Loucy (cell line): ENCODE results near the gene GATA3.

Experiments
- H2AFZ ChIP-seq: fragments of 200-600 bp; sonication (generic); 2 replicates; pipeline ENCODE4 v1.6.0; 2016; ENCODE audit warnings: antibody characterized with exemption, mild to moderate bottlenecking, low read length, moderate library complexity
- H3F3A ChIP-seq: fragments of 200-600 bp; 2 replicates; pipeline ENCODE4 v1.6.0; 2016; ENCODE audit warnings: antibody characterized with exemption, low read depth, mild to moderate bottlenecking
- H3K27me3 ChIP-seq: fragments of 200-600 bp; sonication (generic); 2 replicates; pipeline ENCODE4 v1.6.1; 2014; ENCODE audit warnings: low read length, mild to moderate bottlenecking; ENCODE audit not compliant: insufficient read depth, poor library complexity, severe bottlenecking
- H3K36me3 ChIP-seq: fragments of 200-600 bp; sonication (generic); 2 replicates; pipeline ENCODE4 v1.6.1; 2016; ENCODE audit warnings: low read length; ENCODE audit not compliant: insufficient read depth
- H3K4me1 ChIP-seq: fragments of 200-600 bp; sonication (generic); 2 replicates; pipeline ENCODE4 v1.5.1; 2014; ENCODE audit warnings: low read length, mild to moderate bottlenecking; ENCODE audit not compliant: insufficient read depth, poor library complexity, severe bottlenecking
- H3K4me2 ChIP-seq: fragments of 200-600 bp; sonication (generic); 2 replicates; pipeline ENCODE4 v1.6.0; 2014; ENCODE audit warnings: antibody characterized with exemption, low read length, low read depth, mild to moderate bottlenecking; ENCODE audit not compliant: poor library complexity, severe bottlenecking
- H3K4me3 ChIP-seq: fragments of 200-600 bp; sonication (generic); 2 replicates; pipeline ENCODE4 v1.5.1; 2014; ENCODE audit warnings: low read length, mild to moderate bottlenecking, mixed read lengths; ENCODE audit not compliant: poor library complexity, severe bottlenecking
- H3K79me2 ChIP-seq: fragments of 200-600 bp; sonication (generic); 2 replicates; pipeline ENCODE4 v1.6.1; 2014; ENCODE audit warnings: low read length; ENCODE audit not compliant: insufficient read depth
- H3K9ac ChIP-seq: fragments of 200-600 bp; sonication (generic); 2 replicates; pipeline ENCODE4 v1.6.0; 2014; ENCODE audit warnings: mild to moderate bottlenecking, low read depth, low read length, moderate library complexity; ENCODE audit not compliant: poor library complexity, severe bottlenecking
- H3K9me2 ChIP-seq: fragments of 200-600 bp; sonication (generic); replicated peaks from 2 replicates; pipeline ENCODE4 v1.6.1; 2016; ENCODE audit warnings: low read depth, low read length, mixed read lengths
- H3K9me3 ChIP-seq: fragments of 200-600 bp; sonication (generic); 2 replicates; pipeline ENCODE4 v1.6.1; 2014; ENCODE audit warnings: mild to moderate bottlenecking, antibody characterized with exemption, low read length, low read depth; ENCODE audit not compliant: insufficient read depth
- H4K20me1 ChIP-seq: fragments of 200-600 bp; sonication (generic); 2 replicates; pipeline ENCODE4 v1.6.0; 2014; ENCODE audit warnings: antibody characterized with exemption, low read length, mild to moderate bottlenecking; ENCODE audit not compliant: insufficient read depth, poor library complexity, severe bottlenecking
- EZH2phosphoT487 ChIP-seq: fragments of 200-600 bp; IDR thresholded peaks from 2 replicates; pipeline ENCODE4 v1.6.1; 2018; ENCODE audit warnings: antibody characterized with exemption, mild to moderate bottlenecking, moderate library complexity, borderline replicate concordance
- TF ChIP-seq, protein P1 (sequence below): fragments of 200-600 bp; sonication (generic); conservative IDR thresholded peaks from 2 replicates; pipeline ENCODE4 v1.5.1; 2014; ENCODE audit warnings: mild to moderate bottlenecking, antibody characterized with exemption, low read length

The GATA3 gene

DNA sequence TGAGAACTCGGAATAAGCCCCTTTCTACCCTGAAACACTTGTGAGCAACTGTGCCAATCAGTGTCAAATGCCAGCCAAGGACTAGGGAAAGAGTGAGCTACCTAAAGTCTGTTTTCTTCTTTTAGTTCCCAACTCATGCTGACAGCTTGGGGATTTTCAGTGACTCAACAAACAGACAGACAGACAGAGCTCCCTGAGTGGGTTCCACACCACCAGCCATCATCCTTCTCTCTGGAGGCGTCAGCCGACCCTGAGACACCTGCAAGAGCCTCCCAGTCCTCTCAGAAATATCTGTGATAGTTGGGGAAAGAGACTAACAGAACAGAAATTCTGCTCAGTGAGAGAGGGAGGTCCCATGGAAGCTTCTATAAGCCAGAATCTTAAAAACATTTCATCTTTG lies 49.5 kb downstream of the GATA3 start:
- Histone ChIP-seq H3K36me3 (no peaks in the 10 kb centered on the region), H3K79me2 (no peaks in the 10 kb centered on the region), H3K4me1 (no peaks in the 10 kb centered on the region), H3K9ac (no peak overlapping the region), H3K27me3 (no peaks in the 10 kb centered on the region), H2AFZ (no peak overlapping the region), H3F3A (no peaks in the 10 kb centered on the region), H3K4me2 (no peak overlapping the region), H3K4me3 (no peak overlapping the region), H4K20me1 (no peaks in the 10 kb centered on the region), H3K9me3 (no peaks in the 10 kb centered on the region), H3K9me2 (no peaks in the 10 kb centered on the region)
- TF ChIP-seq, protein P1, sequence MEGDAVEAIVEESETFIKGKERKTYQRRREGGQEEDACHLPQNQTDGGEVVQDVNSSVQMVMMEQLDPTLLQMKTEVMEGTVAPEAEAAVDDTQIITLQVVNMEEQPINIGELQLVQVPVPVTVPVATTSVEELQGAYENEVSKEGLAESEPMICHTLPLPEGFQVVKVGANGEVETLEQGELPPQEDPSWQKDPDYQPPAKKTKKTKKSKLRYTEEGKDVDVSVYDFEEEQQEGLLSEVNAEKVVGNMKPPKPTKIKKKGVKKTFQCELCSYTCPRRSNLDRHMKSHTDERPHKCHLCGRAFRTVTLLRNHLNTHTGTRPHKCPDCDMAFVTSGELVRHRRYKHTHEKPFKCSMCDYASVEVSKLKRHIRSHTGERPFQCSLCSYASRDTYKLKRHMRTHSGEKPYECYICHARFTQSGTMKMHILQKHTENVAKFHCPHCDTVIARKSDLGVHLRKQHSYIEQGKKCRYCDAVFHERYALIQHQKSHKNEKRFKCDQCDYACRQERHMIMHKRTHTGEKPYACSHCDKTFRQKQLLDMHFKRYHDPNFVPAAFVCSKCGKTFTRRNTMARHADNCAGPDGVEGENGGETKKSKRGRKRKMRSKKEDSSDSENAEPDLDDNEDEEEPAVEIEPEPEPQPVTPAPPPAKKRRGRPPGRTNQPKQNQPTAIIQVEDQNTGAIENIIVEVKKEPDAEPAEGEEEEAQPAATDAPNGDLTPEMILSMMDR, result no peak
- no peak for TF ChIP-seq EZH2phosphoT487

DNA sequence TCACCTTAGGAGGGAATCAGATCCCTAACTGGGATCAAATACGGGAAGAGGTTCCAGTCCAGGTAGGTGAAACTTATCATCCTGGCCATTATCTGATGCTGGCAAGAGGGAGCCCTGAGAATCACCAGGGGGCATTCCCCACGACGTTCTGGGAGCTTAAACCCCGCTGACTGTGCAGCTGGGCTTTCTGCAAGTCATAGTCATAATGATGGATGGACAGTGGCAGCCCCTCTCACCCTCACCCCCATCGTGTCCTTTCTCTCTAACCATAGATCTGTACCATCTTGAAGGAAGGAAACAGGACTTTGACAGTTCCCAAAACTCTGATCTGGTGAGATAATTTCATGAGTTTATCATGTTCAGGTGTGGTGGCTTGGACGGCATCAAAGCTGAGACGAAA lies 50.2 kb downstream of the GATA3 start:
- no peaks in the 10 kb centered on the region for H3K9me3 ChIP-seq
- no peak for TF ChIP-seq EZH2phosphoT487
- TF ChIP-seq, protein P1, result no peak
- H3K27me3 ChIP-seq, result no peaks in the 10 kb centered on the region
- H3K9ac ChIP-seq, result no peak overlapping the region
- H3K9me2 ChIP-seq, result no peaks in the 10 kb centered on the region
- H3K4me3 ChIP-seq, result no peak overlapping the region
- no peak overlapping the region for H2AFZ ChIP-seq
- H3F3A ChIP-seq, result no peaks in the 10 kb centered on the region
- H3K4me2 ChIP-seq, result no peak overlapping the region
- H3K36me3 ChIP-seq, result no peaks in the 10 kb centered on the region
- no peaks in the 10 kb centered on the region for H3K4me1 ChIP-seq
- H3K79me2 ChIP-seq, result no peaks in the 10 kb centered on the region
- no peaks in the 10 kb centered on the region for H4K20me1 ChIP-seq

DNA sequence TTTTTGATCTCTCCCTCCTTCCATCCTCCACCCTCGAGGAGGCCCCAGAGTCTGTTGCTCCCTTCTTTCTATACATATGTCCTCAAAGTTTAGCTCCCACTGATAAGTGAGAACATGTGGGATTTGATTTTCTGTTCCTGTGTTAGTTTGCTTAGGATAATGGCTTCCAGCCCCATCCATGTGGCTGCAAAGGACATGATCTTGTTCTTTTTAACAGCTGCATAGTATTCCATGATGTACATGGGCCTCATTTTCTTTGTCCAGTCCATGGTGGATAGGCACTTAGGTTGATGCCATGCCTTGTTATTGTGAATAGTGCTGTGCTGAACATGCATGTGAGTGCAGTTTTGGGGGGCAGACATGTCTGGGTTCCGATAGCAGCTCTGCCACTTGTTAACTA lies 51.4 kb downstream of the GATA3 start:
- Histone ChIP-seq H3K9me2 (no peaks in the 10 kb centered on the region), H3K27me3 (no peaks in the 10 kb centered on the region), H3K4me2 (no peak overlapping the region), H3F3A (no peaks in the 10 kb centered on the region), H3K9ac (no peak overlapping the region), H2AFZ (no peak overlapping the region), H3K79me2 (no peaks in the 10 kb centered on the region), H4K20me1 (no peaks in the 10 kb centered on the region), H3K36me3 (no peaks in the 10 kb centered on the region), H3K4me3 (no peak overlapping the region), H3K4me1 (no peaks in the 10 kb centered on the region), H3K9me3 (no peaks in the 10 kb centered on the region)
- TF ChIP-seq, protein P1, result no peak
- no peak for TF ChIP-seq EZH2phosphoT487
